ENCODE data around the gene PIEZO2.
"Not testable (repeated sequence)": the region's sequence is repeated elsewhere in the genome, so short reads cannot be mapped to it uniquely, and the experiment has no call there.

GRCh38 chr18:10920309-10920708, 229.1 kb downstream of the PIEZO2 start:
- not testable (repeated sequence) for TF ChIP-seq EP300, CTCF, POLR2A, POLR2AphosphoS5 (IDR thresholded peaks at IDR 0.05)
